Measurements from ENCODE around the gene CLN5. TPM values are rescaled to one million over a fixed set of nuclear protein-coding genes. Genes with fewer than 3 reads are reported as not detected.

Gene CLN5
- total and polyA plus RNA-seq, 2 of the 13 experiments (the other 11 are each of a cell fraction or from before 2014, with no cell fraction given), result 10.1 to 13.7 TPM

GRCh38 chr13:77026255-77026860 is 34.5 kb downstream of the CLN5 start (continued):
- peak; percentile 62; the same call in 1 of the 2 replicates for TF ChIP-seq PATZ1 (CRISPR knock-in tag; IDR thresholded peaks at IDR 0.05)
- TF ChIP-seq ZNF414 (CRISPR knock-in tag; IDR thresholded peaks at IDR 0.05), result no peak
- TF ChIP-seq THRA (CRISPR knock-in tag; IDR thresholded peaks at IDR 0.05; ENCODE audit: borderline replicate concordance), result peak; percentile 14; the same call in 1 of the 2 replicates
- TF ChIP-seq SOX5 (CRISPR knock-in tag; IDR thresholded peaks at IDR 0.05; ENCODE audit: borderline replicate concordance), result 0 out of 2 replicates have a peak, but pooled peaks have one; percentile 12
- peak; percentile 71 for TF ChIP-seq FOXA3 (CRISPR knock-in tag; IDR thresholded peaks at IDR 0.05)
- TF ChIP-seq ZNF10 (CRISPR knock-in tag; IDR thresholded peaks at IDR 0.05; ENCODE audit: borderline replicate concordance, low read depth), result no peak
- peak; percentile 40; the same call in 1 of the 2 replicates for TF ChIP-seq YEATS4 (CRISPR knock-in tag; IDR thresholded peaks at IDR 0.05; ENCODE audit: borderline replicate concordance)
- peak; percentile 31 for TF ChIP-seq ASH2L (IDR thresholded peaks at IDR 0.05; ENCODE audit: insufficient read length, low read depth, low read length)
- no peak for TF ChIP-seq ETS1 (CRISPR knock-in tag; IDR thresholded peaks at IDR 0.05)
- no peak for TF ChIP-seq ONECUT2 (CRISPR knock-in tag; IDR thresholded peaks at IDR 0.05)
- no peak for TF ChIP-seq NFKB2 (CRISPR knock-in tag; IDR thresholded peaks at IDR 0.05; ENCODE audit: borderline replicate concordance)
- no peak for TF ChIP-seq PRDM10 (CRISPR knock-in tag; IDR thresholded peaks at IDR 0.05; ENCODE audit: low read depth)
- no peak for TF ChIP-seq IKZF1 (IDR thresholded peaks at IDR 0.05)
- TF ChIP-seq HMG20B (CRISPR knock-in tag; conservative IDR thresholded peaks at IDR 0.05), result no peak
- TF ChIP-seq MBD4 (IDR thresholded peaks at IDR 0.05; ENCODE audit: borderline replicate concordance, low read length), result no peak
- no peak; the same call in 1 of the 2 replicates for TF ChIP-seq RAD21 (CRISPR knock-in tag; IDR thresholded peaks at IDR 0.05)
- no peak for TF ChIP-seq ZNF773 (CRISPR knock-in tag; IDR thresholded peaks at IDR 0.05; ENCODE audit: borderline replicate concordance)

Measured in HepG2 (cell line).